Endothelial cell of umbilical vein (primary cell): ENCODE results near the gene MYADM.

Experiments used
- POLR2A ChIP-seq: IDR thresholded peaks from 2 replicates; pipeline ENCODE4 v1.6.1; 2012; ENCODE audit warnings: low read depth, mild to moderate bottlenecking, control low read depth, low read length
- TF ChIP-seq, protein P1 (sequence below), 2 donors: IDR thresholded peaks; 1 replicate in 1 of 2; 2 replicates in 1 of 2; pipeline ENCODE4 v1.5.1; 2011; ENCODE audit warnings: low read length in 2 of 2, mild to moderate bottlenecking in 2 of 2, moderate library complexity in 2 of 2, control low read depth in 1 of 2, inconsistent platforms in 1 of 2, low read depth in 1 of 2; ENCODE audit not compliant: insufficient read depth in 1 of 2; ENCODE audit errors: extremely low read depth in 1 of 2

DNA sequence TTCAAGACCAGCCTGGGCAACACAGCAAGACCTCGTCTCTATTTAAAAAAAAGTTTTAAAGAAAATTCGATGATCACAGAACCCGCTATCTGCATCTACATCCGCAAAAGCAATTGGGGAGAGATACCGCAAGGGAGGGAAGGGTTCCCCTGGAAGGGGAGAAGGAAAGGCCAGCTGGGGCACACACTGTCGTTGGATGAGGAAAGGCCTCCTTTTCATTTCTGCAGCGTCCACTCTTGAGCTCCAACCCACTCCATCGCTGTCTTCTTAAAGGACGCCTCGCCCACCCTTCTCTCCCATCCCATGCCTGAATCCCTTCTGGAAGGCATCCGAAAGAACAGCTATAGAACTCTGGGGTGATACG, 11.1 kb downstream of the MYADM start:
- no peak for TF ChIP-seq POLR2A
- TF ChIP-seq, protein P1, sequence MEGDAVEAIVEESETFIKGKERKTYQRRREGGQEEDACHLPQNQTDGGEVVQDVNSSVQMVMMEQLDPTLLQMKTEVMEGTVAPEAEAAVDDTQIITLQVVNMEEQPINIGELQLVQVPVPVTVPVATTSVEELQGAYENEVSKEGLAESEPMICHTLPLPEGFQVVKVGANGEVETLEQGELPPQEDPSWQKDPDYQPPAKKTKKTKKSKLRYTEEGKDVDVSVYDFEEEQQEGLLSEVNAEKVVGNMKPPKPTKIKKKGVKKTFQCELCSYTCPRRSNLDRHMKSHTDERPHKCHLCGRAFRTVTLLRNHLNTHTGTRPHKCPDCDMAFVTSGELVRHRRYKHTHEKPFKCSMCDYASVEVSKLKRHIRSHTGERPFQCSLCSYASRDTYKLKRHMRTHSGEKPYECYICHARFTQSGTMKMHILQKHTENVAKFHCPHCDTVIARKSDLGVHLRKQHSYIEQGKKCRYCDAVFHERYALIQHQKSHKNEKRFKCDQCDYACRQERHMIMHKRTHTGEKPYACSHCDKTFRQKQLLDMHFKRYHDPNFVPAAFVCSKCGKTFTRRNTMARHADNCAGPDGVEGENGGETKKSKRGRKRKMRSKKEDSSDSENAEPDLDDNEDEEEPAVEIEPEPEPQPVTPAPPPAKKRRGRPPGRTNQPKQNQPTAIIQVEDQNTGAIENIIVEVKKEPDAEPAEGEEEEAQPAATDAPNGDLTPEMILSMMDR (IDR thresholded peaks at IDR 0.05; ENCODE audit: extremely low read depth in 1 of 2, insufficient read depth in 1 of 2, low read depth in 1 of 2, low read length in 2 of 2): no peak
